GM12878 (cell line): ENCODE results near the gene GALNT18.

ENCODE experiments used
- CHD4 ChIP-seq: fragments of 200-600 bp; sonication (generic); IDR thresholded peaks from 2 replicates; pipeline ENCODE4 v1.6.1; 2016; ENCODE audit warnings: mild to moderate bottlenecking
- FOXM1 ChIP-seq: IDR thresholded peaks from 2 replicates; pipeline ENCODE4 v1.6.1; 2012; ENCODE audit warnings: low read depth, mild to moderate bottlenecking, inconsistent platforms, low read length, moderate library complexity
- NFYB ChIP-seq: IDR thresholded peaks from 2 replicates; pipeline ENCODE4 v1.6.1; 2011; ENCODE audit warnings: low read depth, mild to moderate bottlenecking, low read length, improper control_type of control experiment, moderate library complexity; ENCODE audit not compliant: insufficient read depth
- NRF1 ChIP-seq: conservative IDR thresholded peaks from 2 replicates; pipeline ENCODE4 v1.6.1; 2011; ENCODE audit warnings: mild to moderate bottlenecking, low read depth, low read length, improper control_type of control experiment
- SIN3A ChIP-seq: IDR thresholded peaks from 2 replicates; pipeline ENCODE4 v1.6.1; 2012; ENCODE audit warnings: low read depth, low read length, improper control_type of control experiment
- ZBTB33 ChIP-seq: fragments of 450-650 bp; IDR thresholded peaks from 2 replicates; pipeline ENCODE4 v1.6.1; 2017; ENCODE audit warnings: mild to moderate bottlenecking
- TF ChIP-seq, protein P1 (sequence below), 3 experiments: IDR thresholded peaks in 2 of 3; conservative IDR thresholded peaks in 1 of 3; 2 replicates each; pipeline ENCODE4 v1.5.1; 2011; ENCODE audit warnings: low read depth in 3 of 3, low read length in 3 of 3, mild to moderate bottlenecking in 3 of 3, control low read depth in 2 of 3, moderate library complexity in 2 of 3, inconsistent platforms in 1 of 3, mixed read lengths in 1 of 3; ENCODE audit not compliant: control insufficient read depth in 2 of 3, insufficient read depth in 1 of 3; ENCODE audit errors: extremely low read depth in 1 of 3
- TF ChIP-seq, protein P2 (sequence below): IDR thresholded peaks from 2 replicates; pipeline ENCODE4 v1.6.1; 2011; ENCODE audit warnings: low read depth, mild to moderate bottlenecking, low read length, moderate library complexity, borderline replicate concordance; ENCODE audit errors: extremely low read depth

DNA sequence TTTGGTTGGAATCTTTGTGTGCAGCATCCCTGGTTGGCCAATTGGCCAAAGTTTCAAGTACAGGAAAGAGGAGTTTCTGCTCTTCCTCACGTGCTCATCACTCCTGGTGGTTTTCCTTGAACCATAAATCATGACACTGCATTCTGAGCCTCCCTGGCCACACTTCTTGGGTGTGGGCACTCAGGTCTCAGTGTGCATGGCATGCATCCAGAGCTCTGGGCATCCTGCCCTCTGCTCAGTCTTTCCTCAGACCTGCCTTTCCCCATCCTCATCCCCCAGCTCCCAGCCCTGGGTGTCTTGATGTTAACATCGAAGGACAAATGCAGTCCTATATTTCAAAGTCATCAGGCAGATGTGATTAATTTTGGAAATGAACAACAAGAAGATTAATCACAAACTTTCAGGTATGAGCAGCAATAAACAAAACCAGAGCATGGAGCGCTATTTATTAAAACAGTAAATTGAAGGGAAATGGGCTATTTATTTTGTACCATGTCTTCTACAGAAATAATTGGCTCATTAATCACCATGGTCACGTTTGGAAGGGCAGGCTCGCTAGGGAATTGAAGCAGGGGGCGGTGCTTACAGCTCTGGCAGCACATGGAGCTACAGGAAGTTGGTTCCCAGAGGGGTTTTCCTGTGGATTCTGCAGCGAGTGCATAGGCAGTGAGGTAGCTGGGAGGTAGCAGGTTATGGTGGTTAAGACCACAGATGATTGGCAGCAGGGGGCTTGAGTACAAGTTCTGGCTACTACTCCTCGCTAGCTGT, 358.4 kb downstream of the GALNT18 start:
- TF ChIP-seq, protein P1, sequence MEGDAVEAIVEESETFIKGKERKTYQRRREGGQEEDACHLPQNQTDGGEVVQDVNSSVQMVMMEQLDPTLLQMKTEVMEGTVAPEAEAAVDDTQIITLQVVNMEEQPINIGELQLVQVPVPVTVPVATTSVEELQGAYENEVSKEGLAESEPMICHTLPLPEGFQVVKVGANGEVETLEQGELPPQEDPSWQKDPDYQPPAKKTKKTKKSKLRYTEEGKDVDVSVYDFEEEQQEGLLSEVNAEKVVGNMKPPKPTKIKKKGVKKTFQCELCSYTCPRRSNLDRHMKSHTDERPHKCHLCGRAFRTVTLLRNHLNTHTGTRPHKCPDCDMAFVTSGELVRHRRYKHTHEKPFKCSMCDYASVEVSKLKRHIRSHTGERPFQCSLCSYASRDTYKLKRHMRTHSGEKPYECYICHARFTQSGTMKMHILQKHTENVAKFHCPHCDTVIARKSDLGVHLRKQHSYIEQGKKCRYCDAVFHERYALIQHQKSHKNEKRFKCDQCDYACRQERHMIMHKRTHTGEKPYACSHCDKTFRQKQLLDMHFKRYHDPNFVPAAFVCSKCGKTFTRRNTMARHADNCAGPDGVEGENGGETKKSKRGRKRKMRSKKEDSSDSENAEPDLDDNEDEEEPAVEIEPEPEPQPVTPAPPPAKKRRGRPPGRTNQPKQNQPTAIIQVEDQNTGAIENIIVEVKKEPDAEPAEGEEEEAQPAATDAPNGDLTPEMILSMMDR (IDR thresholded peaks at IDR 0.05 in 2 of 3, conservative IDR thresholded peaks at IDR 0.05 in 1 of 3; ENCODE audit: control insufficient read depth in 2 of 3, extremely low read depth in 1 of 3, insufficient read depth in 1 of 3, low read depth in 3 of 3, low read length in 3 of 3), result no peak
- no peak for TF ChIP-seq SIN3A
- TF ChIP-seq ZBTB33, result no peak
- TF ChIP-seq FOXM1, result no peak
- TF ChIP-seq NFYB, result no peak
- no peak for TF ChIP-seq NRF1
- TF ChIP-seq, protein P2, sequence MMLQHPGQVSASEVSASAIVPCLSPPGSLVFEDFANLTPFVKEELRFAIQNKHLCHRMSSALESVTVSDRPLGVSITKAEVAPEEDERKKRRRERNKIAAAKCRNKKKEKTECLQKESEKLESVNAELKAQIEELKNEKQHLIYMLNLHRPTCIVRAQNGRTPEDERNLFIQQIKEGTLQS, result no peak
- no peak for TF ChIP-seq CHD4
